CD14-positive monocyte (primary cell): ENCODE results near the gene GRM4. TPM values are rescaled to one million over a fixed set of nuclear protein-coding genes. Genes with fewer than 3 reads are reported as not detected.

Experiments used
- DNase-seq, 3 donors: peaks; one replicate each; pipeline ENCODE4 v3.0.0-alpha.2; 2011 to 2022
- H2AFZ ChIP-seq: 2 replicates; pipeline ENCODE4 v1.6.0; 2012; ENCODE audit warnings: mild to moderate bottlenecking, low read depth, low read length, inconsistent platforms; ENCODE audit not compliant: insufficient read depth, poor library complexity, severe bottlenecking
- H3K27ac ChIP-seq, 2 donors: 1 replicate in 1 of 2; 2 replicates in 1 of 2; pipeline ENCODE4 v1.5.1; 2012 to 2013; ENCODE audit warnings: low read length in 2 of 2, control low read depth in 1 of 2, inconsistent platforms in 1 of 2, low read depth in 1 of 2, mild to moderate bottlenecking in 1 of 2
- H3K27me3 ChIP-seq, 2 donors: one replicate each; pipeline versions ENCODE4 v1.6.0 to v1.6.1; 2011 to 2013; ENCODE audit warnings: low read length in 2 of 2; ENCODE audit not compliant: control insufficient read depth in 2 of 2, insufficient read depth in 2 of 2
- H3K36me3 ChIP-seq, 2 donors: replicated peaks in 1 of 2; 1 replicate in 1 of 2; 2 replicates in 1 of 2; pipeline versions ENCODE4 v1.5.1 to v1.6.1; 2012 to 2013; ENCODE audit warnings: low read length in 2 of 2, control low read depth in 1 of 2, inconsistent platforms in 1 of 2, mild to moderate bottlenecking in 1 of 2; ENCODE audit not compliant: insufficient read depth in 2 of 2, control insufficient read depth in 1 of 2
- H3K4me1 ChIP-seq, 2 donors: 1 replicate in 1 of 2; 2 replicates in 1 of 2; pipeline versions ENCODE4 v1.5.1 to v1.6.1; 2012 to 2013; ENCODE audit warnings: low read length in 2 of 2, control low read depth in 1 of 2, inconsistent platforms in 1 of 2, mild to moderate bottlenecking in 1 of 2, moderate library complexity in 1 of 2; ENCODE audit not compliant: insufficient read depth in 2 of 2, control insufficient read depth in 1 of 2
- H3K4me2 ChIP-seq: replicated peaks from 2 replicates; pipeline ENCODE3; 2012; ENCODE audit warnings: low read length, moderate library complexity, mild to moderate bottlenecking; ENCODE audit not compliant: poor library complexity, severe bottlenecking; ENCODE audit errors: extremely low read depth
- H3K4me3 ChIP-seq, 3 experiments: fragments of 200-600 bp in 1 of 3; sonication (generic) in 1 of 3; replicated peaks in 1 of 3; 1 replicate in 2 of 3; 2 replicates in 1 of 3; pipeline ENCODE4 v1.5.1; 2011 to 2013; ENCODE audit warnings: low read length in 3 of 3, mild to moderate bottlenecking in 3 of 3, control low read depth in 2 of 3, low read depth in 2 of 3, inconsistent platforms in 1 of 3, moderate library complexity in 1 of 3
- H3K79me2 ChIP-seq: 2 replicates; pipeline ENCODE4 v1.6.0; 2012; ENCODE audit warnings: mild to moderate bottlenecking, control low read depth, inconsistent platforms, low read length, moderate library complexity; ENCODE audit not compliant: insufficient read depth
- H3K9ac ChIP-seq: 2 replicates; pipeline ENCODE4 v1.6.0; 2017; ENCODE audit warnings: low read length, mild to moderate bottlenecking; ENCODE audit not compliant: insufficient read depth, poor library complexity, severe bottlenecking
- H3K9me3 ChIP-seq, 2 donors: replicated peaks in 1 of 2; 1 replicate in 1 of 2; 2 replicates in 1 of 2; pipeline versions ENCODE4 v1.5.1 to v1.6.1; 2012 to 2013; ENCODE audit warnings: low read length in 2 of 2, control low read depth in 1 of 2; ENCODE audit not compliant: control insufficient read depth in 1 of 2, insufficient read depth in 1 of 2
- H4K20me1 ChIP-seq: 2 replicates; pipeline ENCODE4 v1.6.0; 2012; ENCODE audit warnings: mild to moderate bottlenecking, low read length, control low read depth, moderate library complexity; ENCODE audit not compliant: insufficient read depth
- H3K27ac Mint-ChIP-seq, 7 donors: one replicate each; pipeline ENCODE4 v1.8.0; 2020; ENCODE audit warnings: mild to moderate bottlenecking in 7 of 7, mixed read lengths in 7 of 7, moderate library complexity in 6 of 7, inconsistent platforms in 2 of 7
- H3K27me3 Mint-ChIP-seq, 3 donors: one replicate each; pipeline ENCODE4 v1.8.0; 2021 to 2022; ENCODE audit warnings: low read depth in 3 of 3, mild to moderate bottlenecking in 3 of 3, mixed read lengths in 3 of 3, moderate library complexity in 3 of 3, inconsistent platforms in 1 of 3
- H3K36me3 Mint-ChIP-seq, 2 donors: one replicate each; pipeline ENCODE4 v1.8.0; 2020; ENCODE audit warnings: mixed read lengths in 2 of 2, inconsistent platforms in 1 of 2, mild to moderate bottlenecking in 1 of 2
- H3K4me1 Mint-ChIP-seq: one replicate; pipeline ENCODE4 v1.8.0; 2020; ENCODE audit warnings: mild to moderate bottlenecking, mixed read lengths
- H3K4me3 Mint-ChIP-seq, 2 donors: one replicate each; pipeline ENCODE4 v1.8.0; 2020; ENCODE audit warnings: mild to moderate bottlenecking in 2 of 2, mixed read lengths in 2 of 2, moderate library complexity in 1 of 2
- H3K9me3 Mint-ChIP-seq, 7 donors: one replicate each; pipeline ENCODE4 v1.8.0; 2020 to 2022; ENCODE audit warnings: mixed read lengths in 7 of 7, mild to moderate bottlenecking in 6 of 7, moderate library complexity in 6 of 7, inconsistent platforms in 2 of 7
- WGBS: methylation state at CpG from one replicate; pipeline ENCODE4 v1.1.5; 2013; ENCODE audit warnings: missing lambda C conversion rate; ENCODE audit not compliant: insufficient coverage; 5-methylcytosine and 5-hydroxymethylcytosine counted together
- intact Hi-C, 2 donors: fragments of 100-400 bp; cut with micrococcal nuclease; formaldehyde crosslinking; loops; one replicate each; pipeline versions ENCODE4 v1.15.0 to v1.15.1; 2023
- polyA plus RNA-seq, 3 donors: library from polyadenylated mRNA; depleted of rRNA in 1 of 3; unstranded in 2 of 3; stranded (reverse) in 1 of 3; fragments of 300-500 nt in 2 of 3; fragments of >200 nt in 1 of 3; fragmentation: Illumina TruSeq in 2 of 3; gene quantifications; 1 replicate in 2 of 3; 2 replicates in 1 of 3; pipeline ENCODE4 v1.2.3, GENCODE V29; 2012 to 2021
- TF ChIP-seq, protein P1 (sequence below): fragments of 200-600 bp; IDR thresholded peaks from one replicate; pipeline ENCODE4 v1.8.0; 2022; ENCODE audit warnings: antibody characterized with exemption, mild to moderate bottlenecking

GRM4 gene
- polyA plus RNA-seq, 3 donors = not detected

DNA sequence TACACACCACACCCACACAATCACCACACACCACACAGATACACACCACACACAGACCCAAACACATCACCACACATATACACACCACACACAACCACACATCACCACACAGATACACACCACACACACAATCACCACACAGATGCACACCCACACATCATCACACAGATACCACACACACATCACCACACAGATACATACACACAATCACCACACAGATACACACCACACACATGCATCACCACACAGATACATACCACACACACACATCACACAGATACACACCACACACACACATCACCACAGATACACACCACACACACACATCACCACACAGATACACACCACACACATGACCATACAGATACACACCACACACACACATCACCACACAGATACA lies 73.2 kb downstream of the GRM4 start:
- no peaks in the 10 kb centered on the region for H3K4me1 Mint-ChIP-seq
- TF ChIP-seq, protein P1, sequence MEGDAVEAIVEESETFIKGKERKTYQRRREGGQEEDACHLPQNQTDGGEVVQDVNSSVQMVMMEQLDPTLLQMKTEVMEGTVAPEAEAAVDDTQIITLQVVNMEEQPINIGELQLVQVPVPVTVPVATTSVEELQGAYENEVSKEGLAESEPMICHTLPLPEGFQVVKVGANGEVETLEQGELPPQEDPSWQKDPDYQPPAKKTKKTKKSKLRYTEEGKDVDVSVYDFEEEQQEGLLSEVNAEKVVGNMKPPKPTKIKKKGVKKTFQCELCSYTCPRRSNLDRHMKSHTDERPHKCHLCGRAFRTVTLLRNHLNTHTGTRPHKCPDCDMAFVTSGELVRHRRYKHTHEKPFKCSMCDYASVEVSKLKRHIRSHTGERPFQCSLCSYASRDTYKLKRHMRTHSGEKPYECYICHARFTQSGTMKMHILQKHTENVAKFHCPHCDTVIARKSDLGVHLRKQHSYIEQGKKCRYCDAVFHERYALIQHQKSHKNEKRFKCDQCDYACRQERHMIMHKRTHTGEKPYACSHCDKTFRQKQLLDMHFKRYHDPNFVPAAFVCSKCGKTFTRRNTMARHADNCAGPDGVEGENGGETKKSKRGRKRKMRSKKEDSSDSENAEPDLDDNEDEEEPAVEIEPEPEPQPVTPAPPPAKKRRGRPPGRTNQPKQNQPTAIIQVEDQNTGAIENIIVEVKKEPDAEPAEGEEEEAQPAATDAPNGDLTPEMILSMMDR = no peak
- no peak overlapping the region for H3K4me3 Mint-ChIP-seq
- no peaks in the 10 kb centered on the region for H3K4me1 ChIP-seq
- H3K79me2 ChIP-seq = no peaks in the 10 kb centered on the region
- intact Hi-C loops = no loop called here
- H3K9me3 Mint-ChIP-seq = no peaks in the 10 kb centered on the region
- no peak overlapping the region for H2AFZ ChIP-seq
- no peak overlapping the region for H3K27ac Mint-ChIP-seq
- no peak overlapping the region for H3K27ac ChIP-seq
- DNase-seq = no peak
- H3K4me3 ChIP-seq = no peak overlapping the region
- no peaks in the 10 kb centered on the region for H3K27me3 ChIP-seq
- no peaks in the 10 kb centered on the region for H3K36me3 Mint-ChIP-seq
- no peak overlapping the region for H3K4me2 ChIP-seq
- H3K9me3 ChIP-seq = peaks cover 5 to 11% of the 10 kb centered on the region in 2 donors
- no peaks in the 10 kb centered on the region for H4K20me1 ChIP-seq
- H3K27me3 Mint-ChIP-seq = no peaks in the 10 kb centered on the region
- H3K36me3 ChIP-seq = no peaks in the 10 kb centered on the region
- no peak overlapping the region for H3K9ac ChIP-seq

DNA sequence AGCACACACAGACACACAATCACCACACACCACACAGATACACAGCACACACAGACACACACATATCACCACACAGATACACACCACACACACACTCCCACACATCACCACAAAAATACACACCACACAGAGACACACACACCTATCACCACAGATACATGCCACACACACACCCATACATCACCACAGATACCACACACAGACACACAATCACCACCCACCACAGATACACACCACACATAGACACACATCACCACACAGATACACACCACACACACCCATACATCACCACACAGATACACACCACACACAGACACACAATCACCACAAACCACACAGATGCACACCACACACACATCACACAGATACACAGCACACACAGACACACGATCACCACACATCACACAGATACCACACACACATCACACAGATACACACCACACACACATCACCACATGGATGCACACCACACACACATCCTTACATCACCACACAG lies 74.0 kb downstream of the GRM4 start:
- intact Hi-C loops = no loop called here

More for the DNA sequence above, 74.0 kb downstream of the GRM4 start:
- no peaks in the 10 kb centered on the region for H4K20me1 ChIP-seq
- Mint-ChIP-seq H3K4me1 (no peaks in the 10 kb centered on the region), H3K27me3 (no peaks in the 10 kb centered on the region), H3K36me3 (no peaks in the 10 kb centered on the region), H3K27ac (no peak overlapping the region), H3K9me3 (no peaks in the 10 kb centered on the region), H3K4me3 (no peak overlapping the region)
- H3K4me1 ChIP-seq = no peaks in the 10 kb centered on the region
- no peak for DNase-seq
- H3K9me3 ChIP-seq = peaks cover 5 to 11% of the 10 kb centered on the region in 2 donors
- H3K36me3 ChIP-seq = no peaks in the 10 kb centered on the region
- TF ChIP-seq, protein P1 = no peak
- H3K27ac ChIP-seq = no peak overlapping the region
- H3K79me2 ChIP-seq = no peaks in the 10 kb centered on the region
- no peak overlapping the region for H3K9ac ChIP-seq
- H3K4me3 ChIP-seq = no peak overlapping the region
- H3K4me2 ChIP-seq = no peak overlapping the region
- no peak overlapping the region for H2AFZ ChIP-seq
- H3K27me3 ChIP-seq = no peaks in the 10 kb centered on the region
- 100% methylated on average over 1 of the region's 1 CpG for WGBS
